Ovary (tissue), 3 donors: Measurements from ENCODE around the gene ZDHHC15.
"Not testable (repeated sequence)": the region's sequence is repeated elsewhere in the genome, so short reads cannot be mapped to it uniquely, and the experiment has no call there.

Source experiments
- CTCF ChIP-seq, 3 donors: fragments of 450-650 bp in 2 of 3; fragments of 200-600 bp in 1 of 3; IDR thresholded peaks; one replicate each; pipeline versions ENCODE4 v1.5.1 to v1.8.0; 2016 to 2022; ENCODE audit warnings: antibody characterized with exemption in 3 of 3, mild to moderate bottlenecking in 1 of 3
- EP300 ChIP-seq: sonication (generic); formaldehyde crosslinking; IDR thresholded peaks from one replicate; pipeline ENCODE4 v1.6.1; 2017; ENCODE audit warnings: antibody characterized with exemption
- POLR2A ChIP-seq: fragments of 450-650 bp; IDR thresholded peaks from one replicate; pipeline ENCODE4 v1.6.1; 2017; ENCODE audit warnings: antibody characterized with exemption, mild to moderate bottlenecking, moderate library complexity
- donor health status: DM: no; HTN: no; CAD: no.

GRCh38 chrX:75334407-75335126 is 188.3 kb downstream of the ZDHHC15 start:
- TF ChIP-seq CTCF (IDR thresholded peaks at IDR 0.05); POLR2A; EP300: not testable (repeated sequence)
